HepG2 (cell line): ENCODE results near the gene IRGQ. TPM values are rescaled to one million over a fixed set of nuclear protein-coding genes. Genes with fewer than 3 reads are reported as not detected.

Experiments
- FOXA3 ChIP-seq: IDR thresholded peaks from 2 replicates; pipeline ENCODE4 v1.6.1; 2016; ENCODE audit warnings: missing genetic modification reagents, missing compliant biosample characterization
- FOXO1 ChIP-seq: sonication (generic); formaldehyde crosslinking; IDR thresholded peaks from 2 replicates; pipeline ENCODE4 v1.4.0; 2020; ENCODE audit warnings: missing genetic modification reagents
- HDAC6 ChIP-seq: fragments of 200-600 bp; sonication (generic); IDR thresholded peaks from 2 replicates; pipeline ENCODE4 v1.7.0; 2017; ENCODE audit warnings: mild to moderate bottlenecking, antibody characterized with exemption, low read length, low read depth
- HNF1B ChIP-seq: sonication (generic); formaldehyde crosslinking; IDR thresholded peaks from 2 replicates; pipeline ENCODE4 v1.5.1; 2020; ENCODE audit warnings: mild to moderate bottlenecking, moderate library complexity, missing genetic modification reagents
- ISL2 ChIP-seq: sonication (generic); formaldehyde crosslinking; IDR thresholded peaks from 2 replicates; pipeline ENCODE4 v1.5.0; 2020; ENCODE audit warnings: missing genetic modification reagents
- KDM5B ChIP-seq: sonication (generic); formaldehyde crosslinking; IDR thresholded peaks from 2 replicates; pipeline ENCODE4 v1.4.0; 2020; ENCODE audit warnings: missing genetic modification reagents, mild to moderate bottlenecking, borderline replicate concordance
- MTF1 ChIP-seq: sonication (generic); formaldehyde crosslinking; IDR thresholded peaks from 2 replicates; pipeline ENCODE4 v1.5.0; 2020; ENCODE audit warnings: missing genetic modification reagents
- NFYB ChIP-seq: sonication (generic); formaldehyde crosslinking; IDR thresholded peaks from 2 replicates; pipeline ENCODE4 v1.4.0; 2020; ENCODE audit warnings: missing genetic modification reagents
- NR2F6 ChIP-seq, 2 experiments: IDR thresholded peaks; 2 replicates each; pipeline ENCODE4 v1.6.1; 2016; ENCODE audit warnings: antibody characterized with exemption in 1 of 2, mild to moderate bottlenecking in 1 of 2
- PAWR ChIP-seq: sonication (generic); formaldehyde crosslinking; IDR thresholded peaks from 2 replicates; pipeline ENCODE4 v1.4.0; 2020; ENCODE audit warnings: missing genetic modification reagents, mild to moderate bottlenecking, borderline replicate concordance
- RBM22 ChIP-seq: fragments of 200-400 bp; formaldehyde crosslinking; optimal IDR thresholded peaks from 2 replicates; pipeline ENCODE3; 2017; ENCODE audit warnings: mild to moderate bottlenecking, low read length, moderate library complexity
- REPIN1 ChIP-seq: sonication (generic); formaldehyde crosslinking; IDR thresholded peaks from 2 replicates; pipeline ENCODE4 v1.8.0; 2022; ENCODE audit warnings: missing genetic modification reagents, low read depth, mild to moderate bottlenecking, borderline replicate concordance
- RFX1 ChIP-seq: fragments of 450-650 bp; IDR thresholded peaks from 2 replicates; pipeline ENCODE4 v1.6.1; 2017
- RNF2 ChIP-seq: fragments of 450-650 bp; conservative IDR thresholded peaks from 2 replicates; pipeline ENCODE4 v1.6.1; 2016; ENCODE audit warnings: low read depth
- RORA ChIP-seq: sonication (generic); formaldehyde crosslinking; IDR thresholded peaks from 2 replicates; pipeline ENCODE4 v1.5.0; 2020; ENCODE audit warnings: mild to moderate bottlenecking, missing genetic modification reagents, moderate library complexity
- SMARCC2 ChIP-seq: fragments of 450-650 bp; IDR thresholded peaks from 2 replicates; pipeline ENCODE4 v1.6.1; 2017; ENCODE audit warnings: antibody characterized with exemption, mild to moderate bottlenecking
- SMARCE1 ChIP-seq: fragments of 450-650 bp; IDR thresholded peaks from 2 replicates; pipeline ENCODE4 v1.6.1; 2017; ENCODE audit warnings: borderline replicate concordance
- ZMYM4 ChIP-seq: sonication (generic); formaldehyde crosslinking; IDR thresholded peaks from 2 replicates; pipeline ENCODE4 v1.8.1; 2023; ENCODE audit warnings: mild to moderate bottlenecking, missing genetic modification reagents
- ZNF296 ChIP-seq: sonication (generic); formaldehyde crosslinking; conservative IDR thresholded peaks from 2 replicates; pipeline ENCODE4 v1.5.0; 2020; ENCODE audit warnings: mild to moderate bottlenecking, missing genetic modification reagents
- ZNF34 ChIP-seq: sonication (generic); formaldehyde crosslinking; IDR thresholded peaks from 2 replicates; pipeline ENCODE4 v1.4.0; 2020; ENCODE audit warnings: mild to moderate bottlenecking, missing genetic modification reagents, borderline replicate concordance
- ZNF580 ChIP-seq: IDR thresholded peaks from 2 replicates; pipeline ENCODE4 v1.6.1; 2016; ENCODE audit warnings: low read depth, borderline replicate concordance
- ZNF75D ChIP-seq: sonication (generic); formaldehyde crosslinking; IDR thresholded peaks from 2 replicates; pipeline ENCODE4 v1.8.1; 2023; ENCODE audit warnings: missing genetic modification reagents, mild to moderate bottlenecking, borderline replicate concordance
- ZNF773 ChIP-seq: sonication (generic); formaldehyde crosslinking; IDR thresholded peaks from 2 replicates; pipeline ENCODE4 v1.4.0; 2020; ENCODE audit warnings: missing genetic modification reagents, borderline replicate concordance
- ZNF879 ChIP-seq: sonication (generic); formaldehyde crosslinking; IDR thresholded peaks from 2 replicates; pipeline ENCODE4 v1.8.1; 2023; ENCODE audit warnings: missing genetic modification reagents
- polyA plus RNA-seq, 8 experiments: library from polyadenylated mRNA; depleted of rRNA in 3 of 8; stranded (reverse) in 7 of 8; unstranded in 1 of 8; fragments of >200 nt; fragmentation: Illumina TruSeq in 4 of 8; extraction: Trizol in 4 of 8; gene quantifications; 2 replicates each; pipeline versions ENCODE4 v1.2.1 to v1.2.3, GENCODE V29; 2011 to 2016; ENCODE audit warnings: low read depth in 4 of 8, missing spikeins in 1 of 8, mixed read lengths in 1 of 8; ENCODE audit not compliant: insufficient read depth in 1 of 8
- total RNA-seq, 5 experiments: library from RNA; depleted of rRNA; stranded (reverse); fragments of >200 nt; fragmentation: Illumina TruSeq; extraction: Trizol; gene quantifications; 2 replicates each; pipeline ENCODE4 v1.2.3, GENCODE V29; 2016; ENCODE audit warnings: low read depth in 1 of 5
- TF ChIP-seq, protein P1 (sequence below): sonication (generic); formaldehyde crosslinking; IDR thresholded peaks from 2 replicates; pipeline ENCODE4 v1.4.0; 2020; ENCODE audit warnings: low read depth, mild to moderate bottlenecking, missing genetic modification reagents
- TF ChIP-seq, protein P2 (sequence below): sonication (generic); formaldehyde crosslinking; IDR thresholded peaks from 2 replicates; pipeline ENCODE4 v1.4.0; 2020; ENCODE audit warnings: missing genetic modification reagents, mild to moderate bottlenecking, borderline replicate concordance

The IRGQ gene
- total and polyA plus RNA-seq, 2 of the 13 experiments (the other 11 are each of a cell fraction or from before 2014, with no cell fraction given), result 11.6 to 12.4 TPM

DNA sequence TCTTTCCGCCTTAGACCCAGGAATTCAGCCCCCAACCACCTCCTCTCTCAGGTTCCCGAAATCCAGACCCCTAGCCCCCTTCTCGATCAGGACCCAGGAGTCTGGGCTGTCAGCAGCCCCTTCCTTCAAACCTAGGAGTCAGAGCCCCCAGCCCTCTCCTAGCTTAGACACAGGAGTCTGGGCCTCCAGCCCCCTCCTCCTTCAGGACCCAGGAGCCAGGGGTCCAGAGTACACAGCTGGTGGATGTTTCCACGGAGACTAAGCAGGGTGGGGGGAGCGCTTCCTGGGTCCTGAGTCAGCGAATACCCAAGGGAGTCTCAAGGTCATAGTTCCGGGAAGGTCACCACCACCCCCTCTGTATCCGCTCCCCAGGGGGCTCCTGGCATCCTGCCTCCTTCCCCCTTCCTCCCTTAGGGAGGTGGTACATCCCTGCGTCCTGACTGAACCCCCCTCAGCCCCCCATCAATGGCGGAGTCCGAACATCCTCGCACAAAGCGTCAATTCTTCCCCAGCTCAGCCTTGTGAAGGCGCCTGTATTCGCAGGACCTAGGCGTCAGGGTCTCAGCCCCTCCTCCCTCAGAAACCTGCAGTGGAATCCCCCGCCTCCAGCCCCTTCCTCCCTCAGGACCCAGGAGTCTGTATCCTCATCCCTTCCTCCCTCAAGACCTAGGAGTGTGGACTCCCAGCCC lies 39.1 kb upstream of the IRGQ start (continued):
- TF ChIP-seq MTF1 (CRISPR knock-in tag) (no peak), HDAC6 (no peak), ZNF580 (CRISPR knock-in tag) (peak; percentile 81; the same call in 1 of the 2 replicates), REPIN1 (CRISPR knock-in tag) (no peak), SMARCE1 (no peak), ZNF75D (CRISPR knock-in tag) (no peak), RFX1 (peak; percentile 26; the same call in 1 of the 2 replicates), KDM5B (CRISPR knock-in tag) (0 out of 2 replicates have a peak, but pooled peaks have one; percentile 48), ZNF296 (no peak), FOXO1 (CRISPR knock-in tag) (0 out of 2 replicates have a peak, but pooled peaks have one; percentile 40), HNF1B (CRISPR knock-in tag) (peak; percentile 61; the same call in 1 of the 2 replicates), NFYB (CRISPR knock-in tag) (no peak), FOXA3 (CRISPR knock-in tag) (peak; percentile 69), ZNF34 (CRISPR knock-in tag) (no peak), ZNF773 (CRISPR knock-in tag) (no peak), ISL2 (CRISPR knock-in tag) (no peak), NR2F6 (IDR thresholded peaks at IDR 0.05) (peak; percentile 33; the same call in 1 of the 2 replicates), NR2F6 (CRISPR knock-in tag; IDR thresholded peaks at IDR 0.05) (no peak; the same call in 1 of the 2 replicates), RBM22 (peak; percentile 49), ZNF879 (no peak), RORA (no peak), PAWR (0 out of 2 replicates have a peak, but pooled peaks have one; percentile 68), ZMYM4 (0 out of 2 replicates have a peak, but pooled peaks have one; percentile 14), SMARCC2 (no peak), RNF2 (no peak)
- TF ChIP-seq, protein P1, sequence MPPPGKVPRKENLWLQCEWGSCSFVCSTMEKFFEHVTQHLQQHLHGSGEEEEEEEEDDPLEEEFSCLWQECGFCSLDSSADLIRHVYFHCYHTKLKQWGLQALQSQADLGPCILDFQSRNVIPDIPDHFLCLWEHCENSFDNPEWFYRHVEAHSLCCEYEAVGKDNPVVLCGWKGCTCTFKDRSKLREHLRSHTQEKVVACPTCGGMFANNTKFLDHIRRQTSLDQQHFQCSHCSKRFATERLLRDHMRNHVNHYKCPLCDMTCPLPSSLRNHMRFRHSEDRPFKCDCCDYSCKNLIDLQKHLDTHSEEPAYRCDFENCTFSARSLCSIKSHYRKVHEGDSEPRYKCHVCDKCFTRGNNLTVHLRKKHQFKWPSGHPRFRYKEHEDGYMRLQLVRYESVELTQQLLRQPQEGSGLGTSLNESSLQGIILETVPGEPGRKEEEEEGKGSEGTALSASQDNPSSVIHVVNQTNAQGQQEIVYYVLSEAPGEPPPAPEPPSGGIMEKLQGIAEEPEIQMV (CRISPR knock-in tag), result 0 out of 2 replicates have a peak, but pooled peaks have one; percentile 69
- TF ChIP-seq, protein P2, sequence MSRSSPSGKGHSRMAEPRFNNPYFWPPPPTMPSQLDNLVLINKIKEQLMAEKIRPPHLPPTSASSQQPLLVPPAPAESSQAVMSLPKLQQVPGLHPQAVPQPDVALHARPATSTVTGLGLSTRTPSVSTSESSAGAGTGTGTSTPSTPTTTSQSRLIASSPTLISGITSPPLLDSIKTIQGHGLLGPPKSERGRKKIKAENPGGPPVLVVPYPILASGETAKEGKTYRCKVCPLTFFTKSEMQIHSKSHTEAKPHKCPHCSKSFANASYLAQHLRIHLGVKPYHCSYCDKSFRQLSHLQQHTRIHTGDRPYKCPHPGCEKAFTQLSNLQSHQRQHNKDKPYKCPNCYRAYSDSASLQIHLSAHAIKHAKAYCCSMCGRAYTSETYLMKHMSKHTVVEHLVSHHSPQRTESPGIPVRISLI, result no peak; the same call in 1 of the 2 replicates
